Subcutaneous adipose tissue (tissue), 4 donors: ENCODE results near the gene DDX39A. TPM values are rescaled to one million over a fixed set of nuclear protein-coding genes. Genes with fewer than 3 reads are reported as not detected.

Experiments used
- total RNA-seq, 4 donors: library from RNA; depleted of rRNA; stranded (reverse); fragments of >200 nt; gene quantifications; one replicate each; pipeline ENCODE4 v1.1.0, GENCODE V29; 2016
- TF ChIP-seq, protein P1 (sequence below): fragments of 450-650 bp; IDR thresholded peaks from one replicate; pipeline ENCODE4 v1.5.1; 2016; ENCODE audit warnings: low read depth, mild to moderate bottlenecking, control low read depth, antibody characterized with exemption, moderate library complexity

DDX39A gene
- total RNA-seq, 4 donors from 2014 or later = 45.8 to 67.1 (median 56.7) TPM

DNA sequence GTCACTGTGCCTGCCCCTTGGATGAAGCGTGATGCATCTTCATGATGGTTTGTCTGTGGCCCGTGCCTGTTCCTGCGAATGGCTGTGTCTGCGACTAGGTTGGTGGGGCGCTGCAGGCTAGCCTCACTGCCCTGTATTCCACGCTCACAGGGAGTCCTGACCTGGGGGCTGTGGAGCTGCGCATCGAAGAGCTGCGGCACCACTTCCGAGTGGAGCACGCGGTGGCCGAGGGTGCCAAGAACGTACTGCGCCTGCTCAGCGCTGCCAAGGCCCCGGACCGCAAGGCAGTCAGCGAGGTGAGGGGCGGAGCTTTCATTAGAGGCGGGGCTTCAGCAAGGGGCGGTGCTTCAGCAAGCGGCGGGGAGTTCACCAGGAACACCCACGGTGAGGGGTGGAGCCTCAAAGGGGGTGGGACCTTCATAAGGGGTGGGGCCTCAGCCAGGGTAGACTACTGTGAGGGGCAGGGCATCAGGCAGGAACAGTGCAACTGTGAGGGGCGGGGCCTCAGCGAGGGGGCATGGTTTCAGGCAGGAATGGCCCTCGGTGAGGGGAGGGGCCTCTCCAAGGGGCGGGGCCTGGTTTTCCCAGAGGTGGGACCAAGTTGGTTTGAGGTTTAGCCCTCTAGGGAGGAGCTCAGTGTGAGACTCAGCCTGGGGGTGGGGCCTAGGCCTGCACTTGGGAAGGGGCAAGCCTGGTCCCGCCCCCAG, 31.2 kb upstream of the DDX39A start:
- TF ChIP-seq, protein P1, sequence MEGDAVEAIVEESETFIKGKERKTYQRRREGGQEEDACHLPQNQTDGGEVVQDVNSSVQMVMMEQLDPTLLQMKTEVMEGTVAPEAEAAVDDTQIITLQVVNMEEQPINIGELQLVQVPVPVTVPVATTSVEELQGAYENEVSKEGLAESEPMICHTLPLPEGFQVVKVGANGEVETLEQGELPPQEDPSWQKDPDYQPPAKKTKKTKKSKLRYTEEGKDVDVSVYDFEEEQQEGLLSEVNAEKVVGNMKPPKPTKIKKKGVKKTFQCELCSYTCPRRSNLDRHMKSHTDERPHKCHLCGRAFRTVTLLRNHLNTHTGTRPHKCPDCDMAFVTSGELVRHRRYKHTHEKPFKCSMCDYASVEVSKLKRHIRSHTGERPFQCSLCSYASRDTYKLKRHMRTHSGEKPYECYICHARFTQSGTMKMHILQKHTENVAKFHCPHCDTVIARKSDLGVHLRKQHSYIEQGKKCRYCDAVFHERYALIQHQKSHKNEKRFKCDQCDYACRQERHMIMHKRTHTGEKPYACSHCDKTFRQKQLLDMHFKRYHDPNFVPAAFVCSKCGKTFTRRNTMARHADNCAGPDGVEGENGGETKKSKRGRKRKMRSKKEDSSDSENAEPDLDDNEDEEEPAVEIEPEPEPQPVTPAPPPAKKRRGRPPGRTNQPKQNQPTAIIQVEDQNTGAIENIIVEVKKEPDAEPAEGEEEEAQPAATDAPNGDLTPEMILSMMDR = no peak

DNA sequence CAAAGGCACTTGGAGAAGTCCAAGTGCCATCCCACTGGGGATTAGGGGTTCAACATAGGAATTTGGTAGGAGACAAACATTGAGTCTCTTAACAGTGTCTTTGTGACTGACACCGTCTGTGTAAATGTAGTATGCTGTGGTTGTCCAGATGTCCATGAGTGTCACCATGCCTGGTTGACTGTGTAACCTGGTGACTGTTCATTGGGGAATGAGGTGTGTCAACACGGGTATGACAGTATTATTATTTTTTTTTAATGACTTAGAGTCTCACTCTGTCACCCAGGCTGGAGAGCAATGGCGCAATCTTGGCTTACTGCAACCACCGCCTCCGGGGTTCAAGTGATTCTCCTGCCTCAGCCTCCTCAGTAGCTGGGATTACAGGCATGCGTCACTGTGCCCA, 30.2 kb upstream of the DDX39A start:
- TF ChIP-seq, protein P1 = no peak

DNA sequence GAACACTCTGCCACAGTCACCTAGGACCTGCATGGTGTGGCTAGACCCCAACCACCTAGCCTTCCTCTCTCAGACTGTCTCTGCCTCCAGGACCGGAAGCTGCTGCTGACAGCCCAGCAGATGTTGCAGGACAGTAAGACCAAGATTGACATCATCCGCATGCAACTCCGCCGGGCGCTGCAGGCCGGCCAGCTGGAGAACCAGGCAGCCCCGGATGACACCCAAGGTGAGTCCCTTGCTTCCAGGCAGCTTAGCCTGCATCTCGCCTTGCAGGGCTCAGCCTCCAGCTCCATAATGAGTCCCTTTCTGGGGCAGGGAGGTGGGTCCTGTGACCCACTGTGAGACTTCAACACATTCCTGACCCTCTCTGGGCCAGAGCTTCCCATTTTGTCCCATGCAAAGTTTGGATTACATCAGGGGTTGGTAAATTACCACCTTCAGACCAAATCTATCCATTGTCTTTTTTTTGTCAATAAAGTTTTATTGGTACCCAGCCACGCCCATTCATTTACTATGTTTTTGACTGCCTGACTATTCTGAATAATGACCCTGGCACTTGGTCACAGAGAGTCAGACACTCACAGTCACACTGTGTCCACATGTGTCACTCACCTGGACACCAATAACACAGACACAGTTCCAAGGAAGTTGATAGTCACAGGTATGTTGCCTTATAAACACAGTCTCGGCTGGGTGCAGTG, 27.3 kb upstream of the DDX39A start:
- TF ChIP-seq, protein P1 = no peak

GRCh38 chr19:14443632-14444216, 24.6 kb upstream of the DDX39A start:
- TF ChIP-seq, protein P1 = no peak

DNA sequence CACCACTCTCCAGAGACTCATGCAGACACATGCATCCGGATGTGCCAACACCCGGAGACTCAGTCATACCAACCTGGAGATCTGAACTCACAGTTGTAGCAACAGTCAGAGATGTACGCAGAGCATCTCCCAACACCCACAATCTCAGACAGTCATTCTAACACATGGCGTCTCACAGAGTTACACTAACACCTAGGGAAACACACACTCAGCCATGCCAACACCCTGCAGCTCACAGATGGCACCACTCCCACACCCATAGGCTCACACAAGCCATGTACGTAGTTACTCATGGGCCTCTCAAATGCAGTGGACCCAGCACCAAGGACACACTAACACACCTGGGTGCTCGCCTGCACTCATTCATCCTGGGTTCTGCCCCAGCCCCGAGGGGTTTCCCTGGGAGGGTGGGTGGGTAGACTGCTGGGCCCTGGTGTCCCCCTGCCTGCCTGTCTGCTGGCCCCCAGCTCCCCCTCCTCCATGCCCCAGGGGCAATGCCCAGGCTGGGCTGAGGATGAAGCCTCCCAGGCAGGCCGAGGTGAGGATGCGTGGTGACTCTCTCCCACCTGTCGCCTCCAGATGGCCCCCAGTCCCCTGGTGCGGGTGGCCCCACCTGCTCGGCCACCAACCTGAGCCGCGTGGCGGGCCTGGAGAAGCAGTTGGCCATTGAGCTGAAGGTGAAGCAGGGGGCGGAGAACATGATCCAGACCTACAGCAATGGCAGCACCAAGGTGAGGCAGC, 23.9 kb upstream of the DDX39A start:
- TF ChIP-seq, protein P1 = no peak

DNA sequence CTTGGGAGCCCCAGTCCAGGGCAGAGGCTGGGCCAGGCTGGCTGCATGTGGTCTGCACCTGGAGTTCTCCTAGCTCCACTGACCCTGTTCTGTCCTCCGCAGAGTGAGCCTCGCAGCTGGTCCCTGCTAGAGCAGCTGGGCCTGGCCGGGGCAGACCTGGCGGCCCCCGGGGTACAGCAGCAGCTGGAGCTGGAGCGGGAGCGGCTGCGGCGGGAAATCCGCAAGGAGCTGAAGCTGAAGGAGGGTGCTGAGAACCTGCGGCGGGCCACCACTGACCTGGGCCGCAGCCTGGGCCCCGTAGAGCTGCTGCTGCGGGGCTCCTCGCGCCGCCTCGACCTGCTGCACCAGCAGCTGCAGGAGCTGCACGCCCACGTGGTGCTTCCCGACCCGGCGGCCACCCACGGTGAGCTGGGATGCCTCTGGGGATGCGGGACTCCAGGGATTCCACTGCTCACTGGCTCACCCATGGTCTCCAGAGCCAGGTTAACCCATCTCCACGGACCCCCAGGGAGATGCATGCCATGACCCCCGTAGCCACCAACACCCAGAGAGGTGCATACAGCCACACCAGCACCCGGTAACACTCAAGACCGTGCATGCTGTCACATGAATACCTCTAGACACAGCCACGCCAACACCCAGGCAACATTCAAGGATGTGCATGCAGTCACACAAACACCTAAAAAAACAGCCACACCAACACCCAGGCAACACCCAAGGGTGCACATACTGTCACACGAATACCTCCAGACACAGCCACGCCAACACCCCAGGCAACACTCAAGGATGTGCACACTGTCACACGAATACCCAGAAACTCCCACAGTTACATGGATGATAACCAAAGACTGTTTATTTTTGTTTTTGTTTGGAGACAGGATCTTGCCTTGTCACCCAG, 22.1 kb upstream of the DDX39A start:
- TF ChIP-seq, protein P1 = no peak
